Measurements from ENCODE around the gene CCL26. TPM values are rescaled to one million over a fixed set of nuclear protein-coding genes. Genes with fewer than 3 reads are reported as not detected.

The CCL26 gene
- total and polyA plus RNA-seq, 9 of the 15 experiments (the other 6 are each of a cell fraction or from before 2014, with no cell fraction given), result 2.3 to 26.8 (median 8.4) TPM

- TF ChIP-seq, protein P1, sequence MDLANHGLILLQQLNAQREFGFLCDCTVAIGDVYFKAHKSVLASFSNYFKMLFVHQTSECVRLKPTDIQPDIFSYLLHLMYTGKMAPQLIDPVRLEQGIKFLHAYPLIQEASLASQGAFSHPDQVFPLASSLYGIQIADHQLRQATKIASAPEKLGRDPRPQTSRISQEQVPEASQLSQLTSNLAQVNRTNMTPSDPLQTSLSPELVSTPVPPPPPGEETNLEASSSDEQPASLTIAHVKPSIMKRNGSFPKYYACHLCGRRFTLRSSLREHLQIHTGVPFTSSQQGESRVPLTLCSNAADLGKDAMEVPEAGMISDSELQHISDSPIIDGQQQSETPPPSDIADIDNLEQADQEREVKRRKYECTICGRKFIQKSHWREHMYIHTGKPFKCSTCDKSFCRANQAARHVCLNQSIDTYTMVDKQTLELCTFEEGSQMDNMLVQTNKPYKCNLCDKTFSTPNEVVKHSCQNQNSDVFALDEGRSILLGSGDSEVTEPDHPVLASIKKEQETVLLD (IDR thresholded peaks at IDR 0.05), result peak; percentile 32; the same call in 1 of the 2 replicates
- TF ChIP-seq SRSF1 (IDR thresholded peaks at IDR 0.05; ENCODE audit: low read depth, low read length), result no peak
- TF ChIP-seq, protein P2, sequence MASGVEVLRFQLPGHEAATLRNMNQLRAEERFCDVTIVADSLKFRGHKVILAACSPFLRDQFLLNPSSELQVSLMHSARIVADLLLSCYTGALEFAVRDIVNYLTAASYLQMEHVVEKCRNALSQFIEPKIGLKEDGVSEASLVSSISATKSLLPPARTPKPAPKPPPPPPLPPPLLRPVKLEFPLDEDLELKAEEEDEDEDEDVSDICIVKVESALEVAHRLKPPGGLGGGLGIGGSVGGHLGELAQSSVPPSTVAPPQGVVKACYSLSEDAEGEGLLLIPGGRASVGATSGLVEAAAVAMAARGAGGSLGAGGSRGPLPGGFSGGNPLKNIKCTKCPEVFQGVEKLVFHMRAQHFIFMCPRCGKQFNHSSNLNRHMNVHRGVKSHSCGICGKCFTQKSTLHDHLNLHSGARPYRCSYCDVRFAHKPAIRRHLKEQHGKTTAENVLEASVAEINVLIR (CRISPR knock-in tag; IDR thresholded peaks at IDR 0.05), result 0 out of 2 replicates have a peak, but pooled peaks have one; percentile 21
- peak in 1 of 2 experiments; percentile 57; a peak in 2 of 4 replicates for TF ChIP-seq MAZ (CRISPR knock-in tag; conservative IDR thresholded peaks at IDR 0.05 in 1 of 2, IDR thresholded peaks at IDR 0.05 in 1 of 2)
- TF ChIP-seq MXD1 (CRISPR knock-in tag; IDR thresholded peaks at IDR 0.05; ENCODE audit: borderline replicate concordance, poor library complexity, severe bottlenecking), result no peak
- no peak for TF ChIP-seq RBBP5 (IDR thresholded peaks at IDR 0.05; ENCODE audit: borderline replicate concordance, insufficient read depth, low read length, poor library complexity, severe bottlenecking)
- TF ChIP-seq TAF15 (IDR thresholded peaks at IDR 0.05; ENCODE audit: low read depth, low read length), result no peak
- peak; percentile 12 to 14; a peak in 1 of 4 replicates for TF ChIP-seq NRF1 (conservative IDR thresholded peaks at IDR 0.05 in 1 of 2, IDR thresholded peaks at IDR 0.05 in 1 of 2)
- peak; percentile 53 for TF ChIP-seq TCF3 (CRISPR knock-in tag; IDR thresholded peaks at IDR 0.05)
- peak; percentile 71; the same call in 1 of the 2 replicates for TF ChIP-seq SMARCA4 (IDR thresholded peaks at IDR 0.05)
- TF ChIP-seq ATF1 (CRISPR knock-in tag; IDR thresholded peaks at IDR 0.05), result no peak
- peak; percentile 84 for TF ChIP-seq ATF1 (tag; IDR thresholded peaks at IDR 0.05)
- peak; percentile 79 for TF ChIP-seq EP300 (IDR thresholded peaks at IDR 0.05; ENCODE audit: low read length)
- no peak for TF ChIP-seq KDM5B (IDR thresholded peaks at IDR 0.05; ENCODE audit: insufficient replicate concordance, low read depth, low read length)
- TF ChIP-seq PHF21A (IDR thresholded peaks at IDR 0.05; ENCODE audit: borderline replicate concordance, low read depth), result peak; percentile 53; the same call in 1 of the 2 replicates
- TF ChIP-seq HDAC1 (IDR thresholded peaks at IDR 0.05), result peak; percentile 37 to 74; a peak in 3 of 4 replicates
- TF ChIP-seq JUND (IDR thresholded peaks at IDR 0.05; ENCODE audit: borderline replicate concordance, low read depth, low read length), result peak; percentile 77
- TF ChIP-seq JUND (tag; IDR thresholded peaks at IDR 0.05; ENCODE audit: borderline replicate concordance, low read depth, low read length), result peak; percentile 62; the same call in 1 of the 3 replicates
- TF ChIP-seq RHOXF2B (CRISPR knock-in tag; conservative IDR thresholded peaks at IDR 0.05), result no peak
- 0 out of 2 replicates have a peak, but pooled peaks have one; percentile 18 for TF ChIP-seq MIER1 (IDR thresholded peaks at IDR 0.05; ENCODE audit: low read depth)
- TF ChIP-seq, protein P3, sequence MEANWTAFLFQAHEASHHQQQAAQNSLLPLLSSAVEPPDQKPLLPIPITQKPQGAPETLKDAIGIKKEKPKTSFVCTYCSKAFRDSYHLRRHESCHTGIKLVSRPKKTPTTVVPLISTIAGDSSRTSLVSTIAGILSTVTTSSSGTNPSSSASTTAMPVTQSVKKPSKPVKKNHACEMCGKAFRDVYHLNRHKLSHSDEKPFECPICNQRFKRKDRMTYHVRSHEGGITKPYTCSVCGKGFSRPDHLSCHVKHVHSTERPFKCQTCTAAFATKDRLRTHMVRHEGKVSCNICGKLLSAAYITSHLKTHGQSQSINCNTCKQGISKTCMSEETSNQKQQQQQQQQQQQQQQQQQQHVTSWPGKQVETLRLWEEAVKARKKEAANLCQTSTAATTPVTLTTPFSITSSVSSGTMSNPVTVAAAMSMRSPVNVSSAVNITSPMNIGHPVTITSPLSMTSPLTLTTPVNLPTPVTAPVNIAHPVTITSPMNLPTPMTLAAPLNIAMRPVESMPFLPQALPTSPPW (CRISPR knock-in tag; IDR thresholded peaks at IDR 0.05), result peak; percentile 86
- TF ChIP-seq CBFA2T3 (IDR thresholded peaks at IDR 0.05), result peak; percentile 77
- TF ChIP-seq FOS (IDR thresholded peaks at IDR 0.05; ENCODE audit: extremely low read depth, insufficient read length), result peak; percentile 44
- TF ChIP-seq CCAR2 (IDR thresholded peaks at IDR 0.05; ENCODE audit: low read depth, low read length), result no peak
Measured at GRCh38 chr7:75734586-75735458, 37.2 kb downstream of the CCL26 start (continued).
